Stimulated activated CD8-positive, alpha-beta memory T cell treated with anti-CD3 and anti-CD28 coated beads, Interleukin-7, amount 100 ng/mL, for 24 hours (primary cell): Measurements from ENCODE around the gene TFDP1.

ENCODE experiments used
- DNase-seq: peaks from one replicate; pipeline ENCODE4 v3.0.0-alpha.2; 2020; ENCODE audit warnings: low read depth

The TFDP1 gene

GRCh38 chr13:113634279-113635047, 49.9 kb downstream of the TFDP1 start:
- no peak for DNase-seq

- DNase-seq: no peak
Measured at GRCh38 chr13:113635048-113635420, 50.5 kb downstream of the TFDP1 start.

- DNase-seq: no peak
Measured at GRCh38 chr13:113635709-113636108, 51.2 kb downstream of the TFDP1 start.

GRCh38 chr13:113636266-113636963, 51.9 kb downstream of the TFDP1 start:
- no peak for DNase-seq

GRCh38 chr13:113637262-113638160, 53.0 kb downstream of the TFDP1 start:
- DNase-seq: no peak

- no peak for DNase-seq
Measured at GRCh38 chr13:113638173-113638746, 53.7 kb downstream of the TFDP1 start.

- no peak for DNase-seq
Measured at GRCh38 chr13:113638806-113639205, 54.3 kb downstream of the TFDP1 start.

GRCh38 chr13:113639616-113640262, 55.2 kb downstream of the TFDP1 start:
- no peak for DNase-seq

- no peak for DNase-seq
Measured at GRCh38 chr13:113641426-113641825, 56.9 kb downstream of the TFDP1 start.

GRCh38 chr13:113642563-113642962, 58.0 kb downstream of the TFDP1 start:
- DNase-seq: no peak

- no peak for DNase-seq
Measured at GRCh38 chr13:113643593-113643992, 59.0 kb downstream of the TFDP1 start.

- DNase-seq: no peak
Measured at GRCh38 chr13:113644800-113645199, 60.2 kb downstream of the TFDP1 start.

- no peak for DNase-seq
Measured at GRCh38 chr13:113645329-113645728, 60.8 kb downstream of the TFDP1 start.

GRCh38 chr13:113646376-113646775, 61.8 kb downstream of the TFDP1 start:
- DNase-seq: no peak

- DNase-seq: no peak
Measured at GRCh38 chr13:113646921-113647340, 62.4 kb downstream of the TFDP1 start.

- no peak for DNase-seq
Measured at GRCh38 chr13:113647351-113648215, 63.0 kb downstream of the TFDP1 start.

GRCh38 chr13:113648216-113648610, 63.7 kb downstream of the TFDP1 start:
- no peak for DNase-seq

- no peak for DNase-seq
Measured at GRCh38 chr13:113649212-113649611, 64.7 kb downstream of the TFDP1 start.

- DNase-seq: no peak
Measured at GRCh38 chr13:113650275-113650674, 65.7 kb downstream of the TFDP1 start.

- DNase-seq: no peak
Measured at GRCh38 chr13:113650731-113651148, 66.2 kb downstream of the TFDP1 start.
